GM18505 (cell line): ENCODE data around the gene MYL7.

Experiments
- ATAC-seq: cut with Tn5 transposase; IDR thresholded peaks from one replicate; pipeline ENCODE4 v1.9.1; 2021; ENCODE audit not compliant: unreplicated experiment
- POLR2A ChIP-seq: IDR thresholded peaks from 4 replicates; pipeline ENCODE4 v1.6.1; 2011; ENCODE audit warnings: borderline replicate concordance; ENCODE audit not compliant: insufficient read depth, insufficient read length; ENCODE audit errors: extremely low read depth

MYL7 gene

GRCh38 chr7:44149571-44150465, 8.7 kb upstream of the MYL7 start:
- no peak for ATAC-seq
- no peak for TF ChIP-seq POLR2A

- no peak for TF ChIP-seq POLR2A
- no peak for ATAC-seq
Observed at GRCh38 chr7:44148961-44149536, 7.9 kb upstream of the MYL7 start.

GRCh38 chr7:44148166-44148565, 7.0 kb upstream of the MYL7 start:
- no peak for TF ChIP-seq POLR2A
- no peak for ATAC-seq

GRCh38 chr7:44147026-44147991, 6.2 kb upstream of the MYL7 start:
- TF ChIP-seq POLR2A: no peak

GRCh38 chr7:44145969-44146911, 5.1 kb upstream of the MYL7 start:
- ATAC-seq: no peak
- TF ChIP-seq POLR2A: no peak

More at GRCh38 chr7:44147026-44147991, 6.2 kb upstream of the MYL7 start:
- ATAC-seq: no peak

GRCh38 chr7:44145479-44145968, 4.4 kb upstream of the MYL7 start:
- ATAC-seq: no peak
- no peak for TF ChIP-seq POLR2A

- no peak for ATAC-seq
- no peak for TF ChIP-seq POLR2A
Observed at GRCh38 chr7:44144968-44145478, 3.9 kb upstream of the MYL7 start.

- TF ChIP-seq POLR2A: no peak
- ATAC-seq: no peak
Observed at GRCh38 chr7:44144426-44144967, 3.4 kb upstream of the MYL7 start.

- TF ChIP-seq POLR2A: no peak
- no peak for ATAC-seq
Observed at GRCh38 chr7:44143646-44144250, 2.6 kb upstream of the MYL7 start.

- TF ChIP-seq POLR2A: no peak
- no peak for ATAC-seq
Observed at GRCh38 chr7:44142028-44142427, 896 bp upstream of the MYL7 start.

GRCh38 chr7:44140341-44140740, 791 bp downstream of the MYL7 start:
- TF ChIP-seq POLR2A: no peak
- no peak for ATAC-seq
